ENCODE measurements around the gene SDR42E1.

The SDR42E1 gene, protein sequence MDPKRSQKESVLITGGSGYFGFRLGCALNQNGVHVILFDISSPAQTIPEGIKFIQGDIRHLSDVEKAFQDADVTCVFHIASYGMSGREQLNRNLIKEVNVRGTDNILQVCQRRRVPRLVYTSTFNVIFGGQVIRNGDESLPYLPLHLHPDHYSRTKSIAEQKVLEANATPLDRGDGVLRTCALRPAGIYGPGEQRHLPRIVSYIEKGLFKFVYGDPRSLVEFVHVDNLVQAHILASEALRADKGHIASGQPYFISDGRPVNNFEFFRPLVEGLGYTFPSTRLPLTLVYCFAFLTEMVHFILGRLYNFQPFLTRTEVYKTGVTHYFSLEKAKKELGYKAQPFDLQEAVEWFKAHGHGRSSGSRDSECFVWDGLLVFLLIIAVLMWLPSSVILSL
- long read RNA-seq, donor 1, full-length matches to known transcripts, result 6 of 6 reads
- long read RNA-seq, donor 1, partial matches to known transcripts, result 0 of 6 reads
- long read RNA-seq, donor 1, other reads (novel, unspliced or antisense), result 0 of 6 reads
- long read RNA-seq, donor 2, result 0 reads
- long read RNA-seq, donor 3, full-length matches to known transcripts, result 2 of 2 reads
- long read RNA-seq, donor 3, partial matches to known transcripts, result 0 of 2 reads
- long read RNA-seq, donor 3, other reads (novel, unspliced or antisense), result 0 of 2 reads
- long read RNA-seq, donor 4, full-length matches to known transcripts, result 4 of 4 reads
- long read RNA-seq, donor 4, partial matches to known transcripts, result 0 of 4 reads
- long read RNA-seq, donor 4, other reads (novel, unspliced or antisense), result 0 of 4 reads
- long read RNA-seq, donor 5, full-length matches to known transcripts, result 5 of 5 reads
- long read RNA-seq, donor 5, partial matches to known transcripts, result 0 of 5 reads
- long read RNA-seq, donor 5, other reads (novel, unspliced or antisense), result 0 of 5 reads
- long read RNA-seq, donor 6, partial matches to known transcripts, result 0 of 2 reads
- long read RNA-seq, donor 6, other reads (novel, unspliced or antisense), result 0 of 2 reads
- long read RNA-seq, donor 7, result 0 reads
- long read RNA-seq, donor 8, full-length matches to known transcripts, result 3 of 3 reads
- long read RNA-seq, donor 8, partial matches to known transcripts, result 0 of 3 reads
- long read RNA-seq, donor 8, other reads (novel, unspliced or antisense), result 0 of 3 reads

DNA sequence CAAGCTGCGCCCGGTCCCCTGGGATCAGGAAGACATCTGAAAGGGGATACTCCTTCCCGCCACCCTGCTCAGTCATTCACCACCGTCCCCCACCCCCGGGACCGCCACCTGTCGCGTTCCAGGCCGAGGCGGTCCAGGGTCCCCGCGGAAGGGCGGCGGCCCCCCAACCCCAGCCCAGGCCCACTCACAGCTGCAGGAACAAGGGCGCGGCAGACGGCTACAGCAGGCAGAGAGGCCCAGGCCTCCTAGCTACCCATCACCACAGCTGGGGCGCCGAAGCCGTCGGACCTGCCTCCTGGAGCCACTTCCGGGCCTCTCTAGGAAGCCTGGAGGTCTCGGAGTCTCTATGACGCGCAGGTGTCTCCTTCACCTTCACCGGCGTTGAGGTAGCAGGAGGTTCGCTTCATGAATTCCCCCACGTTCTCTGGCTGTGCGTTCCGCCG lies at the start of gene SDR42E1:
Gene SDR42E1, minus strand, starts transcription at position 272 of the 443 bp plus-strand sequence. CDS start 10,612 bp downstream, outside the sequence.
- peak; percentile 72 for DNase-seq

DNA sequence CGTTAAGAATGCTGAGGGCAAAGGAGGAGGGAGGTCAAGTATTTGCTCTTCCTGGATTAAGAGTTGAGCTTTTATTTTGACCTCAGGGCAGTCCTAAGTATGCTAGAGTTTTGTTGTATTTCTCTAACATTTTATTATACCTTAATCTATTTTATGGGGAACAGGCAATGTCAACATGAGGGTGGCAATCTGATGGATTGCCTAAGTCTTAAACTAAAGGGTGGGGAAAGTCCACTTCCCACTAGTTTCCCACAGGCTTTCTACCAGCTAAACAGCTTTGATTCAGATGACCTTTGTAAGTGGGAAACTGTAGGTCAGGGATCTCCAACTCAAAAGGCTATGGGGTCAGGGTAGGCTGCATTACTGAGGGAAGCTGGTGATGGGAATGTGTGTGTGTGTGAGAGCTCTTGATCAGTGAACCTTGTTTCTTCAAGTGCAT lies 48.7 kb upstream of the SDR42E1 start:
- no peak for DNase-seq

DNA sequence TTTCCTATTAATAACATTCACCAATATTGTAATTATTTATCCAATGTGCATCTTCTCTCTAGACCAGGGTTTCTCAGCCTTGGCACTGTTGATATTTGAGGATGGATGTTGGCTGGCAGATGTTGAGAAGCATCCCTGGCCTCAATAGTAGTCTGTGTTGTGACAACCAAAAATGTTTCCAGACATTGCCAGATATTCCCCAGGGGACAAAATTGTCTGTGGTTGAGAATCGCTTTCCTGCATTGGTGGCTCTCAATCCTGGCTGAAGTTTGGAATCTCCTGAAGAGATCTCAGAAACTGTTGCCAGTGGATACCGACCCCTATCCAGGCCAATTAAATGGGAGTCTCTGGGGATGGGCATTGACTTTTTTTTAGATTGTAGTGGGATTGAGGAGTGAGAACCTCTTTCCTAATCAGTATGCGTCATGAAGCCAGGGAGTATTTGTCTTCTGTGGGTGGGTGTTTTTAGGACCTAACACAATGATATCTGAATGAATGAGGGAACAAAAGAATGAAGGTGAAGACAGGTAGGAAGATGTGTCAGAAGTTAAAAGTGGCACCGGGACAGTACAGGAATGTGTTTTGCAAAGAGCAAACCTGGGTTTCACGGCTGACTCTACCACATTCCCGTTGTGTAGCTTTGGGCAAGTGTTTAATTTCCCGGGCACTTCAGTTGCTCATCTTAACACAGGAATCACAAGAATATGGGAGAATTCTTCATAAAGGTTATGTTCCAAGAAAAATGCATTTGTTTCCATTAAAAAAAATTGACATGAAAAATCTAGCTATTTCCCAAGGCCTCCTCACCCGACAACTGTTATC lies 48.1 kb upstream of the SDR42E1 start:
- no peak for DNase-seq

DNA sequence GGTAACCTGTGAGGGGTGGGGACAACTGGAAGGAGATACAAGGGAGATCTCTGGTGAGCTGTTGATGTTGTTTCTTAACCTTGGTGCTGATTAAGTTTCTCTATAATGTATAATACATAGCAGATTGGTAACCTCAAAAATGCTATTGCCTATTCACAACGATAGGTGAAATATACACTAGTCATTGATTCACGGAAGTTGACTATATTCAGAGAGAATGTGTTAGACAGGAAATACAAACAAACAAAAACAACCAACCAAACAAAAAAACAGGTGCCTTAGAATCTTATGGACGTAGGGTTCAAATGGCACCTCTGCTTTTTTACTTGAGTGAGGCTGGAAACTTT lies 45.3 kb upstream of the SDR42E1 start:
- DNase-seq, result no peak

DNA sequence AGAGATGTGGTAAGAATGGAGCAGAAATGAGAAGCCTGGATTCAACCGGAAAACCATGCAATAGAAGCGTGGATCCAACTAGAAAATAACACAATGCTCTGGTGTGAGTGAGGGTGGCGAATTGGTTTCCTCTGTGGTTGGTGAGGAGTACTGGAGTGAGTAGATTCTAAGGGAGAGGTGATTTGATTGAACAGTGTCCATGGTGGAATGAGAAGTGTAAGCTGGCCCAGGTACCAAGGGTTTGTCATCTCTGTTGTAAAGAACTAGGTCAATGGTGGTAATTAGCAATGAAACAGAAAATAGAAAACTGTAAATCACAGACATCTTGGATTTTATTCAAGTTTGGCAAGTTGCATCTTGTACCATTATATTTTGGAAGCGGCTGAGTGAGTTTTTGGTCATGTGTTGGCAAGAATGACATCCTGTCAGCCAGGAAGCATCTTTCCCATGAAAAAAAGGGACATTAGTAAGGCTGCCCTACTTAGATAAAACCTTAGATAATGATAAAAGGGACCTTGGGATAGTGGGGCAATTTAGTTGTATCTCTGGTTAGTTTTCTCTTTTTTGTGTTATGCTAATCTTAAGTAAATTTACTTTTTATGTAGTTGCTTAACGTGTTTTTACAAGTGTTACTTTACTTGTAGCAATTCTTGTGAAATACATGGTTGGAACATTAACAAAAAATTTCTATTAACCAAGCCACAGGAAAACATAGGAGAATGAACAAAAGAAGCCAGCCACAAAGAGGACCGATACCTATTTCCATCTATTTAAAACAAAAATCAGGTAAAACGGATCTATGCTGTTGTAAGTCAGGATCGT lies 44.7 kb upstream of the SDR42E1 start:
- DNase-seq, result no peak

DNA sequence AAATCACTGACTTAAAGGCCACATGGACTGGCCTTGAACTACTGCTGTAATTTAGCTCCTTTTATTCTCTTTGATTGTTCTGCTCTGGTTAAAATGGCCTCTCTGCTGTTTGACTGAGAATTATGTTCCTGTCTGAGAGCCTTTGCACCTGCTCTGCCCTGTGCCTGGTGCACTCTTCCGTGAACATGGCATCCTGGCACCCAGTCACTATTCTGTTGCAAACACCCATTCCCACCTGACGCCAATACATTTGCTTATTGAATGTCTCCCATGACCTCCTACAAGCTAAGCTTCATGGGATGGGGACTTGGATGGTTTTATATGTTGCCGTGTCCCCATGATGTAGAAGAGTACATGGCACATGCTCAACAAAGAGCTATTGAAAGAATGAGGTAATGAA lies 43.8 kb upstream of the SDR42E1 start:
- DNase-seq, result no peak

DNA sequence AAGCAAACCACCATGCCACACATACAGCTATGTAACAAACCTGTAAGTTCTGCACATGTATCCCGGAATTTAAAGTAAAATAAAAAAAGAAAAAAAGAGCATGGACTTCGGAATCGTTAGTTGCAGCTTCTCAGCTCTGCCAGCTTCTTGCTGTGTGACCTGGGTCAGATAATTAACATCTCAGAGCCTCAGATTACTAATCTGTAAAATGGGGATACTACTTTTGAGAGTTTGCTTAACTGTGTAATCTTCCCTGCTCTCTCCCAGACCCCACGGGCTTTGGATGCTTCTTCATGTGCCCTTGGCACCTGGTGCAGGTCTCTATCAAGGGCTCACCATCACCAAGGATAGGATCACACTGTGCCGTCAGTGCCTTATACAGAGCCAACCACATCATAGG lies 40.4 kb upstream of the SDR42E1 start:
- no peak for DNase-seq

DNA sequence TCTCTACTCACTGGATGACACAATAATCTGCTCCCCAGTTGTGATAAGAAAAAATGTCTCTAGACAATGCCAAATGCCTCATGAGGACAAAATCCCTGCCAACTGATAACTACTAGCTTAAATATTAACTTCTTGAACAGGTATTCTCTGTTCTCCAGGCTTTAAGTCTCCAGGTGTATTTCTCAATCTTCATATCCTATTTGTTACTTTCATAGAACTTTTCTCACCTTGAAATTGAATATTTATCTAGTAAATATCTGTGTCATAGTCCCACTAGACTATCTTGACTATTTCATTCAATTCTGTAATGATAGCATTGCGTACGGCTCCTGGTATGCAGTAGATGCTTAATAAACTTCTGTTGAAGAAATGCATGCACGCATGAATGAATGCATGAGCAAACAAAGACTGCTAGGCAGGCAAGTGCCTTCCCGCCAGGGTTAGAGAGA lies 39.7 kb upstream of the SDR42E1 start:
- DNase-seq, result no peak

DNA sequence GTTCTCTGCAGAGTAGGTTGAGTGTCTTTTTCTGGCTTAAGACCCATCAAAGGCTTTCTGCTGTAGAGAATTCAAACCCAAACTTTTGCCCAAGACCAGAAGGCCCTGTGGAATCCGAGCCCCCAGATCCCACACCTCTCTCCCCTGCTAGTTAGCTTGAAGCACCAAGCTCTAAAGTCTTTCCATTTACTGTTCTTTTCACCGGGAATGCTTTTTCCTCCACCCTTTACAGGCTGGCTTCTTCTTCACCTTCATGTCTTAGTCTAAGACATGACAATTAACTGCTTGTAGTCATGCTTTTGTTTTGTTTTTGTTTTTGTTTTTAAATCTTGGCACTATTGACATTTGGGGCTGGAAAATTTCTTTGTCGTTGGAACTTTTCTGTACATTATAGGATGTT lies 39.2 kb upstream of the SDR42E1 start:
- DNase-seq, result no peak

DNA sequence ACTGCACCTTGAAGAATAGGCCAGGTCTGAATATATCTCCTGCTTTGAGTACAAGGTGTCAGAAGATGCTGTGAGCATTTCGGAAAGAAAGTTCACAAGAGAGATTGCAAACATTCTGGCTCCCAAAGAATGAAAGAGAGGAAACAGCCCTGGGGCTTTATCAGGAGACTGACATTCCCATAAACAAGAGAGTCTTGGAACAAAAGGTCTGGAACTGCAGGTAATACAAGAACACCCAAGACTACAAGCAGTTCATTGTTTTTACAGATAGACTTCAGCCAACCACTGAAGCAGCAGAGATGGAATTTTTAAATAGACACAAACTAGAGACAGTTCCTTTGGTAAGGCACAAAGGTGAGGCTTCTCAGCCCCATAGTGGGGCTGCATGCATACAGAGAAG lies 38.2 kb upstream of the SDR42E1 start:
- no peak for DNase-seq

DNA sequence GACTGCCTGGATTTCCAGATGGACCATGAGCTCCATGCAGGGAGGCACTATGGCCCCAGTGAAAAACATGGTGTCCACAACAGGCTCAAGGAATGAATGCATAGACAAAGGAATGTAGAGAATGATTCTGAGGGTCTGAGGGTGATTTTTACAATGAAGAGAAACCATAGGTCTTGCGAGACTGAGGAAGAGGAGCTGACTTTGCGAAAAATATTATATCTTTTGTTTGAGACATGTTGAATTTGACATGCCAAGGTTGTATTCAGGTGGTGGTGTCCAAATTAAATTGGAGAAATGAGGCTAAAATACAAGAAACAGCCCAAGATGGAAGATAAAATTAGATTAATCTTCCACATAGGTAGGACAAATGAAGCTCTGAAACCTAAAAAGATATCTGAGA lies 36.5 kb upstream of the SDR42E1 start:
- no peak for DNase-seq

DNA sequence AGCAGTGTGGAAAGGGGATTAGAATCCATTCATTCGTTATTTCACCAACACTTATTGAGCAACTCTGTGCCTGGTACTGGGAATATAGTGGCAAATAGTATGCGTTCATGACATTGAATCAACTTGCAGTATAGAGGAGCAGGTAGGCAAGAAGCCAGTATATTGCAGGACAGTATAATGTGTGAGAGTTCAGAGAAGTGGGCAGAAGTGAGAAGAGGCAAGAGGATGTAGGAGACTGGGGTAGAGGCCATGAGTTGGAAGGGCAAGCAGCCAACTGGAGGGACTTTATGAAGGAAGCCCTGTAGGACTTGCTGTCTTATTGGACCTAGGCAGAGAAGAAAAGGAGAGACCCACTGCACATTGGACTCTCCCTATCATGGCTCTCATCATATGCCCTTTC lies 36.1 kb upstream of the SDR42E1 start:
- no peak for DNase-seq

DNA sequence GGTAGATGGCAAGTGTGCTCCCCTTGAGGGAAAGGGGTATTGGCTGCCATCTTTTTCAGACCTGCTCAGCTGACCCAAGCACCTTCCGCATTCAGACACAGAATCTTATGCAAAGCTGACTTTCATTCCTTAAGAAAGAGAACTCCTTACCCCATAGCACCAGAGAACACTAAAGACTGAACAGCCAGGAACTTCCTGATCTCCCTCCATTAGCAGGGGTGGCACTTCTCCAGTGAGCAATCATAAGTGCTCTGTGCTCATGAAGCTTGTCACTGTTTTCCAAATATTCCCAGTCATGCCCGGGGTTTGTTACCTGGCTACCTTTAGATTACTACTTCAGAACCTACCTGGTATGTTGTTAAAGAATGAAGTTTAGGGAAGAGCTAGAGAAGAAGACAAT lies 35.7 kb upstream of the SDR42E1 start:
- no peak for DNase-seq

DNA sequence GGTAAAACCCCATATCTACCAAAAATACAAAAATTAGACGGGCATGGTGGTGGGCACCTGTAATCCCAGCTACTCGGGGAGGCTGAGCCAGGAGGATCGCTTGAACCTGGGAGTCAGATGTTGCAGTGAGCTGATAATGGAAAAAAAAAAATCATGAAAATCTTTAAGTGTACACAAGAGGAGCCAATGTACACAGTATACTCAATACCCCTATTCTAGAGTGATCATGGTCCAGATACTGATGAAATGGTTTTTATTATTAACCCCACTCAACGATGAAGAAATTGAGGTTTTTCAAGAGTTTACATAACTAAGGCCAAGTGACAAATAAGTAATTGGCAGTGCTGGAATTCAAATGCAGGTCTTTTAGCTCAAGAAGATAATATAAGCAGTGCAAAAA lies 35.3 kb upstream of the SDR42E1 start:
- DNase-seq, result no peak

DNA sequence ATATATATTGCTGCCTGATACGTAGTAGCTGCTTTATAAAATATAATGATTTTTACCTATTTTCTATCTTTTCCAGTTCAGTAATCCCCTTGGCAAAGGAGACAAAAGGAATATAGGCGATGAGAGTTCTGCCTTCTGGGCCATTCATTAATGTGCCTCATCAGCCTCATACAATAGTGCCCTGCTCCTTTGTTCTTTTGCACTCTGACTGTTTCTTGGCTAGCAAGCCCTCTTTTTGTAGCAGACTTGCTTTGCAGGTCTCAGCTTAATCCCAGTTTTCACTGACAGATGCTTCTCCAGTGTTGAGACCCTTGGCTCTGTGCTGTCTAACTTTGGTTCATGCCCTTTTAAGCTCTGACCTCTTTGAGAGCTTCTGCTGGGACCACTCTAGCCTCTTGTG lies 34.2 kb upstream of the SDR42E1 start:
- no peak for DNase-seq

DNA sequence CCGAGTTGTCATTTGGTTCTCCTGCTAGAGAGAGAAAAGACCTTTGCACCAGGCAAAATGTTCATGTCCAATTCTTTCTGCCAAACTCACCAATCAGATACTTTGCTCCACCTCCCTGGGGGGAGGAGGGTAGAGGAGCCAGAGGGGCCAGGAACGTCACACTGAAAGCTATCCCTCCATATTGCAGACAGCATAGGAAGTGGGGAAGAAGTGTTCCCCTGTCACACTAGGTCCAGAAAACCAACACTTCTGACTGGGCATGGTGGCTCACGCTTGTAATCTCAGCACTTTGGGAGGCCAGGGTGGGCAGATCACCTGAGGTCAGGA lies 33.3 kb upstream of the SDR42E1 start:
- DNase-seq, result no peak

DNA sequence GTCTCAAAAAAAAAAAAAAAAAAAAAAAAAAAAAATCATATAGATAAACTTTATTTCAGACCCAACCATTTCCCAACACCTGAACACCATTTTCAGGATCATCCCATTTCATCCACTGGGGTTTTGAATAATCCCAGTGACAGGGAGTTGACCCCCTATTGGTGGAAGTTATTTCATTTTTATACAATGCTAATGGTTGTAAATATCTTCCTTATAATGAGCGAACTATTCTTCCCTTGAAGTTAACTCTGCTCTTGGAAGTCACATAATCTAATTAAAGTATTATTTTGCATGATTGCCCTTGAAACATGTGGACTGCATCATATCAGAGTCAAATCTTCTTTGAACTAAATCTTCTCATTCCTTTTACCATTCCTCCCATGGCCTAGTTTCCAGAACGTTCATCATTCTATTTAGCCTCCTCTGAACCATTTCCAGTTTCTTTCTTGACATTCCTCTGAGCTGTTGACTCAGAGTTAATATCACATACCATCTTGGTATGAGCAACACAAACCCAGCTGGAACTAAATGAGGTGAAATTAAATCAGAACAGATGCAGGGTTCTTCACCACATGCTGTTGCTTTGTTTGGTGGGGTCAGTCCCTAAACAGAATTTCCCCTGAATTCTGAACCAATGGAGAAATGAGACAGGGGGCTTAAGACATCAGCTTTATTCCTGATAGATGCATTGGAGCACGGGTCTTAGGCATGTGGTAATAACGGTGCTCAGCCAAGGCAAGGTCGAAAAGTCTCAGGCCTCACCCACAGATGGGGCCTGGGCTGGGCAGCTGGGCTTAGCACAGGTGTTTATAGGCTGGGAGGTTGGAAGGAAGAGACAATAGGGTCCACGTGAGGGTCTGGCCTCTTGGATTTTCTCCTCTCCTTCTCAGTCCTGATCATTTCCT lies 32.7 kb upstream of the SDR42E1 start:
- DNase-seq, result no peak

DNA sequence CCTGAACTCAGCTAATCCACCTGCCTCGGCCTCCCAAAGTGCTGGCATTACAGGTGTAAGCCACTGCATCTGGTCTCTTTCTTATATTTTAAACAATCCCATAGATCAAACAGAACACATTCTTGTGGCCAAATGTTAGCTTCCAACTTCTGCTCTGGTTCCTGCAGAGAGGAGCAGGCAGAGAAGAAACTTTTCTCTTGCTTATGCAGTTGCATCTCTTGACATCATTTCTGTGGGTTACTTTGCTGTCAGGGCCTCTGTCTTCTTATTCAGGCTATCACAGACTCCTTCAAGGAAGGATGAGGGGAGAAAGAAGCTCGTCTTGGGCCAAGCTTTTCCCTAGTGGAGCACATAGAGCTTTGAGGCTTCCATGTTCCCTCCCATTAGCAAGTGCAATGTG lies 31.6 kb upstream of the SDR42E1 start:
- no peak for DNase-seq

DNA sequence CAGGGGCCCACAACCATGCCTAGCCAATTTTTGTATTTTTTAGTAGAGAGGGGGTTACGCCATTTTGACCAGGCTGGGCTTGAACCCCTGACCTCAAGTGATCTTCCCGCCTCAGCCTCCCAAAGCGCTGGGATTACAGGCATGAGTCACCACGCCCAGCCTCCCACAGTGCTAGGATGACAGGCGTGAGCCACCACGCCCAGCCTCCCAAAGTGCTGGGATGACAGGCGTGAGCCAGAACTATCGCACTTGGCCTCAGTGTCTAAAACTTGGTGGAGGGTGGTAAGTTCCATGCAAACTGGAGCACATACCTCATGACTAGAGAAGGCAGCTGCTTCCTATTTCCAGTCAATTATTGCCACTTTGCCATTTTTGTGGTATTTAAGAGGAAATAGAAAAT lies 30.9 kb upstream of the SDR42E1 start:
- DNase-seq, result no peak

DNA sequence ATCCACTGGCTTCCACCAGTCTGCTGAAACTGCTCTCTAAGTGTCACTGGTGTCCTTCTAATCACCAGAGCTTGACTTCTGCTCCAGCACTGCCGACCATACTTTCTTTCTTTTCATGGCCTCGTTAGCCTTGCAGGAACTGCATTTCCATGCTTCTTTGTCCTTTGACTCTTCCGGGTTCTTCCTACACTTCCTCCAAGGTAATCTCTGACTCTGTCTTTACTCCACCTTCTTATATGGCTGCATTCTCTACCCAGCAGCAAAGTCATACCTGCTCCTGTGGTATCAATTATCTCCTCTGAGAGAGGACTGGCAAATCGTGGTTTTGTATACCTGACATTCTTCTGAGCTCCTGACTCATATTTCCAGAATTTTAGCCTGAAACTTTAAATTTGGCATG lies 30.3 kb upstream of the SDR42E1 start:
- DNase-seq, result no peak

Data from right kidney (tissue), 9 donors.